ENCODE data around the gene UBAP2. TPM values are rescaled to one million over a fixed set of nuclear protein-coding genes. Genes with fewer than 3 reads are reported as not detected.

Gene UBAP2
- total and polyA plus RNA-seq, 9 donors = 12.7 to 46.7 (median 33.4) TPM

- intact Hi-C loops (cut with DNase I) = loop anchor here in 2 of 4 donors (10.0 kb wide), 2 partner anchors 64 to 856 kb away; no protein-coding TSS in a partner anchor
- DNase-seq = no peak
- no peaks in the 10 kb centered on the region for H3K27me3 ChIP-seq
- H3K27ac ChIP-seq = no peak overlapping the region
- 96 to 100% (median 100%) methylated on average over 1 of the region's 1 CpG for WGBS, 3 donors
- no peaks in the 10 kb centered on the region for H3K4me1 ChIP-seq (ENCODE audit: insufficient read depth)
- H3K4me3 ChIP-seq = no peak overlapping the region
- H3K36me3 ChIP-seq = no peaks in the 10 kb centered on the region
- H3K9me3 ChIP-seq = no peaks in the 10 kb centered on the region
- TF ChIP-seq POLR2A (IDR thresholded peaks at IDR 0.05) (no peak), CTCF (IDR thresholded peaks at IDR 0.05) (no peak), EP300 (IDR thresholded peaks at IDR 0.05) (no peak)
Measured at GRCh38 chr9:33950371-33950770, 98.3 kb downstream of the UBAP2 start.

GRCh38 chr9:33946779-33947535, 101.7 kb downstream of the UBAP2 start:
- Histone ChIP-seq H3K4me3 (no peak overlapping the region), H3K27ac (no peak overlapping the region), H3K9me3 (no peaks in the 10 kb centered on the region), H3K27me3 (no peaks in the 10 kb centered on the region), H3K36me3 (no peaks in the 10 kb centered on the region), H3K4me1 (ENCODE audit: insufficient read depth) (peaks cover 3% of the 10 kb centered on the region)
- 81 to 86% (median 85%) methylated on average over 3 of the region's 3 CpGs for WGBS, 3 donors
- intact Hi-C loops (cut with DNase I) = no loop called here
- TF ChIP-seq EP300 (IDR thresholded peaks at IDR 0.05) = no peak
- TF ChIP-seq POLR2A (IDR thresholded peaks at IDR 0.05) = no peak
- no peak for TF ChIP-seq CTCF (IDR thresholded peaks at IDR 0.05)
- no peak for DNase-seq

GRCh38 chr9:33943389-33943788, 105.3 kb downstream of the UBAP2 start:
- Histone ChIP-seq H3K27ac (no peak overlapping the region), H3K4me3 (no peak overlapping the region), H3K9me3 (no peaks in the 10 kb centered on the region), H3K36me3 (no peaks in the 10 kb centered on the region), H3K27me3 (no peaks in the 10 kb centered on the region), H3K4me1 (ENCODE audit: insufficient read depth) (peaks cover 3% of the 10 kb centered on the region)
- intact Hi-C loops (cut with DNase I) = no loop called here
- whole genome bisulfite sequencing, 3 donors = 15 to 30% (median 19%) methylated on average over 2 of the region's 2 CpGs
- DNase-seq = no peak
- TF ChIP-seq CTCF (IDR thresholded peaks at IDR 0.05) (no peak), POLR2A (IDR thresholded peaks at IDR 0.05) (no peak)

- Histone ChIP-seq H3K27ac (no peak overlapping the region), H3K27me3 (no peaks in the 10 kb centered on the region), H3K4me3 (no peak overlapping the region), H3K36me3 (no peaks in the 10 kb centered on the region), H3K9me3 (no peaks in the 10 kb centered on the region), H3K4me1 (ENCODE audit: insufficient read depth) (peaks cover 3% of the 10 kb centered on the region)
- intact Hi-C loops (cut with DNase I) = no loop called here
- TF ChIP-seq POLR2A (IDR thresholded peaks at IDR 0.05) (no peak), CTCF (IDR thresholded peaks at IDR 0.05) (no peak), EP300 (IDR thresholded peaks at IDR 0.05) (no peak)
- no peak for DNase-seq
- 95 to 100% (median 97%) methylated on average over 3 of the region's 3 CpGs for WGBS, 3 donors
Measured at GRCh38 chr9:33942471-33943083, 106.1 kb downstream of the UBAP2 start.

Data from ovary (tissue), 9 donors.